ENCODE data around the gene TREX2.

Gene TREX2

GRCh38 chrX:153475751-153476281, 30.0 kb upstream of the TREX2 start:
- no peak for DNase-seq (ENCODE audit: low read depth in 1 of 2, low spot score in 1 of 2)

GRCh38 chrX:153475271-153475670, 29.4 kb upstream of the TREX2 start:
- no peak for DNase-seq (ENCODE audit: low read depth in 1 of 2, low spot score in 1 of 2)

GRCh38 chrX:153474718-153475117, 28.9 kb upstream of the TREX2 start:
- DNase-seq (ENCODE audit: low read depth in 1 of 2, low spot score in 1 of 2): peak; percentile 9 to 30

- no peak for DNase-seq (ENCODE audit: low read depth in 1 of 2, low spot score in 1 of 2)
Measured at GRCh38 chrX:153474266-153474665, 28.4 kb upstream of the TREX2 start.

DNA sequence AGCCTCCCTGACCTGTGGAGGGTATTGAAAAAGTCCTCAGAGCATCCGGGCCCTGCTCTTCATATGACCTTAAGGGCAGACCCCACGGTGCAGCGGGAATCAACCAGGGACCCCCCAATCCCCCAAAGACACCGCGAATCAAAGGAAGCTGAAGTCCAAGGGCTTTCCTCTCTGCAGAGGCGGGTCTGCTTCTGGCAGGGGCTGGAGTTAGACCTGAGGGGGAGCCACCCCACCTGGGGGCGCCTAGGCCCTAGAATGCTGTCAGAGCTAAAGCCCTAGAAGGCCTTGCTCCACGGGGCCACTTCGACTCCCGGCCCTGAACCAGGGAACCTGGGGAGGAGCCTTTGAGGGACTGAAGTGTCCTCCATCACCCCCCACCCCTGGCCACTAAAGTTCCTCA, 27.3 kb upstream of the TREX2 start:
- no peak for DNase-seq (ENCODE audit: low read depth in 1 of 2, low spot score in 1 of 2)

- no peak for DNase-seq (ENCODE audit: low read depth in 1 of 2, low spot score in 1 of 2)
Measured at GRCh38 chrX:153471663-153472280, 25.9 kb upstream of the TREX2 start.

GRCh38 chrX:153470411-153471363, 24.8 kb upstream of the TREX2 start, which contains the start of gene HAUS7:
TSS of gene HAUS7 (minus strand) at chrX:153470576. CDS start at chrX:153470557, 19 bp downstream.
- DNase-seq (ENCODE audit: low read depth in 1 of 2, low spot score in 1 of 2): peak; percentile 72 to 80

GRCh38 chrX:153469811-153470410, 24.1 kb upstream of the TREX2 start:
- DNase-seq (ENCODE audit: low read depth in 1 of 2, low spot score in 1 of 2): no peak

DNA sequence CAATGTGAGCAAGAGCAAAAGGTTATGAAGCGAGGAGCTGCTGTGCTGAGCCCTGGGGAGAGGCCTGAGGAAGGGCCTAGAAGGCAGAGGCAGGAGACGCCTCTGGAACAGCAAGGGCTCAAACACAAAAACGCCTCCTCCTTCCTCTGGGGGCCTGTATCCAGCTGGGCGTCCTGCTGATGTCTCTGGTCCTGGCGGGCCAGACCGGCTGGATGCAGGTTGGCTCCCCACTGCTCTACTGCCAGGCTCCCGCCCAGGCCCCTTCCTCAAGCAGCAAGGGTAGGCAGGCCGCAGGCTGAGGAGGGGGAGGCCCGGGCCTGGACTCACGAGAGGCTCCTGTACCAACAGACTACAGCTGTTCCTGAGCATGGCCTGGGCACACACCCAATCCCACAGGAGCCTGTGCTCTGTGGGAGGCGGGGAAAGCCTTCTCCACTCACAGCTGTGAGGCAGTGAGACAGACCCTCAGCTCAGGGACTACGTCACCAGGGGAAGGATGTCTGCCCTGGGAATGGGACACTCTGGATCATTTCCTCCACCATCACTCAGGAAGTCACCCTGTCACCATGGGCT, 22.2 kb upstream of the TREX2 start:
- DNase-seq (ENCODE audit: low read depth in 1 of 2, low spot score in 1 of 2): no peak

DNA sequence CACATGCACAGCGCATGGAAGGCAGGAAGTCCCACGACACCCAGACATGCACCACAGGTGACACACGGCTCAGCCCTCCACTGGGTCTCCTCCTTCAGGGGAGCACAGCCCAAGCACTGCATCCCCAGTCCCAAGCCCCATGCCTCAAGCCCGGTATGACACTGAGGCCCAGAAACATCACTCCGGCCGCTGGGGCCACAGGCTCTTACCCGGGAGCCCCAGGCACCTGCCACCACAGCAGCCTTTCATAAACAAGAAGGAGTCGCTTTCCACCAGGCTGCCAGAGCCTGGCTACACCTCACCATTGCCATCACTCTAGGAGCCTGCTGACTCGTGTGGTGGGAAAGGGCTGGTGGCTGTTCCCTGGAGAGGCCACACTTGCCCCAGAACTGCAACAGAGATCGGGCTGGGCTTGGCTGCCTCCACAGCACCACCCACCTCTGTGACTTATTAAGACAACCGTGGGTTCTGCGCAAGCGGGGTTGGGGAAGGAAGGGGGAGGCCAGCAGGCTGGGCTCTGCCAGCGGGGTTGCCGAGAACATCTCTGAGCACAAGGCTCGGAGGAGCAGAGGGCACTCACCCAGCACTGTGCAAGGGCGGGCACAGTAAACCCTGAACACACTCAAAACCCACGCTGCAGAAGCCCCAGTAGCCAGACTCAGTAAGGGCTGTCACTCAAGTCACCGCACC, 20.0 kb upstream of the TREX2 start:
- no peak for DNase-seq (ENCODE audit: low read depth in 1 of 2, low spot score in 1 of 2)

DNA sequence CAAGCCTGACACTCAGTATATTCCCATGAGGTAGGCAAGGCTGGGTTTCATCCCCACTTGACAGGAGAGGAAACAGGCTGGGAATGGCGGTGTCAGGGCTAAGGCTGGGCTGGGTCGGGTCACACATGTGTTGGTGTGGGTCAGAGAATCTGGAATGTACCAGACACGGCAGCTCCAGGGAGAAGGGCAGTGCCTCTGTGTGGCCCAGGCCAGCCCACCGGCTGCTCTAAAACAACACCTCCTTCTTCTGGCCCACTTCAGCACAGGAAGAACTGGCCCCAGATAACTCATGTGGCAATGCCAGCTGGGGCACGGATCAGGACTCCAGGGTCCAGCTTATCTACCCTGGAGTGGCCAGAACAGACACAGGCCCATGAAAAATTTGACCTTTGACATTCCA, 18.3 kb upstream of the TREX2 start:
- no peak for DNase-seq (ENCODE audit: low read depth in 1 of 2, low spot score in 1 of 2)

- no peak for DNase-seq (ENCODE audit: low read depth in 1 of 2, low spot score in 1 of 2)
Measured at GRCh38 chrX:153463556-153463955, 17.7 kb upstream of the TREX2 start.

- DNase-seq (ENCODE audit: low read depth in 1 of 2, low spot score in 1 of 2): no peak
Measured at GRCh38 chrX:153463031-153463430, 17.2 kb upstream of the TREX2 start.

DNA sequence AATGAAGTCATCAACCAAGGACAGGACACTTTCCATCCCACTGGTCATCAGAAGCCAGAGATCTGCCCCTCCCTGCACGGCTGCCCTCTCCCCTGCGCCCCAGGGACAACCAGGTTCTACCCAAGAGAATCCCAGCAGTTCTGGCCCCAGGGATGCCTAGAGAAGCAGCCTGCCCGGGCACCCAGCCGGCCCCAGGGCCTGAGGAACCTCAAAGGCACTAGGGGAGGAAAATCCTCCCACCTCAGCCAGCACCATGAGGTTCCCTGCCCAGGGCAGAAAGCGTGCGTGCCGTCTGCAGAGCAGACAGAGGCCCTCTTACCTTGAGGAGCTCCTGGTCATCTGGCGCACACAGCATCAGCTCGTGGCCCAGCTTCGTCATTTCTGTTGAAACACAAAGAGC, 16.4 kb upstream of the TREX2 start:
- no peak for DNase-seq (ENCODE audit: low read depth in 1 of 2, low spot score in 1 of 2)

DNA sequence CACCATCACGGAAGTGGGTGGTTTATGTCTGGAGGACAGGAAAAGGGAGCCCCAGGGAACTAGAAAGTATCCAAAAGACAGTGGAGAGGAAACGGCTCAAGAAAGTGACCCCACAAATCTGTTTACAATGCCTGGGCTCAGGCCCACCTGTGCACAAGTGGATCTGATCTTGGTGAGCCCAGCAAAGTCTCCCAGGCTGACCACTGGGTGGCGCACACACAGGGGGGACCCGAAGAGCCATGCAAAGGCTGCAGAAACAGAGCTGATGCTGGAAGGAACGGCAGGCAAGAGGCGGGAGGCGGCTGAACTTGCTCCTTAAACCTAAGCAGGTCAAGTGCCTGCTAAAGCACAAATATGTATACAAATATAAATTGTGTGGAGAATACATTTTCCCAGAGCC, 15.0 kb upstream of the TREX2 start:
- peak in 1 of 2 donors; percentile 9 for DNase-seq (ENCODE audit: low read depth in 1 of 2, low spot score in 1 of 2)

DNA sequence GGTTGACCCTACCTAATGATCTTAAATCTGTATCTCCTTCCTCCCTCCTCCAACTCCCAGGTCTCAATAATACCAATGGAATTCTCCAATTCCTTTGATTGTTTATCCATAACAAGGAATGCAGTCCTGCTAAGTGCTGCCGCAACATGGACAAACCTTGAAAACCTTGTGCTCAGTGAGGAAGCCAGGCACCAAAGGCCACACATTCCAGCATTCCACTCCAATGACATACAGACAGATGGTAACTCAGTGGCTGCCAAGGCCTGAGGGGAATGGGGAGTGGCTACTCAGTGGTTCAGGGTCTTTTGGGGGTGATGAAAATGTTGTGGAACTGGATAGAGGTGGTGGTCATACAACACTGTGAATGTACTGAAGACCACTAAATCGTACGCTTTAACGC, 14.1 kb upstream of the TREX2 start:
- DNase-seq (ENCODE audit: low read depth in 1 of 2, low spot score in 1 of 2): no peak

DNA sequence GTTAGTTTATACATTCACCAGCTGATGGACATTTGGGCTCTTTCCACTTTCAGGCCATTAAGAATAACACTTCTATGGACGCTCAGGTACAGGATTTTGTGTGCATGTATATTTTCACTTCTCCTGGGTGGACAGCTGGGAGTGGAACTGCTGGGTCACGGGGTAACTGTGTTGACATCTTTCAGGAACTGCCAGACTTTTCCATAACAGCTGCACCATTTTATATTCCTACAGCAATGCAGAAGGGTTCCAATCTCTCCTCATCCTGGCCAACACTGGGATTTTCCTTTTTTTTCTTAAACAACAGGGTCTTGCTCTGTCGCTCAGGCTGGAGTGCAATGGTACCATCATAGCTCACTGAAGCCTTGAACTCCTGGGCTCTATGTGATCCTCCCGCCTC, 12.6 kb upstream of the TREX2 start:
- DNase-seq (ENCODE audit: low read depth in 1 of 2, low spot score in 1 of 2): no peak

DNA sequence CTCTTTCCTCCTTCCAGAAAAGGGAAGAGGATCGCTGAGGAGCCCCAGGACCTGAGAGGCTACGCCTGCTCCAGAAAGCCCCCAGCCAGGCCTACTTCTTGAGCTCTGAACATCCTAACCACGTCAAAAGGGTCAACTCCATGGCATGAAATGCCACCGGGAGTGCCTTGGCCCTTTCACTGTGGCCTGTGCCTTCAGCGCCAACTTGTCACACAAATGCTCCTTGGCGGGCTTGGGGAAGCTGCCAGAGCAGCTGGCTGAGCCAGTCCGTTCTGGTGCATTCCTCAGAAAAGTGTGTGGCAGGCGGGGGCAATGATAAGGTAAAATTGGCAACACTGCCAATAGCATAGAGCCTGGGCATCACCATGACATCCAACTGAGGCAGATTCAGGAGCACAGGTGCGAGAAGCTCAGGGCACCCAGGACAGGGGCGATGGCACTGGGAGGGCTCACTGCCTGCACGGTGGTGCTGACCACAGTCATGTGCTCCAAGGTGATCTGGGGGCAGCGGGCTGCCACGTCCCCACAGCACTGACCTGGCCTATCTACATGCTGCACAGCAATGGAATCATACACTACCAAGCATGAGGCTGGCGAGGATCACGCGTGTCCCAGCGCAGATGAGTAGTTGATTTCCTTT, 12.1 kb upstream of the TREX2 start:
- no peak for DNase-seq (ENCODE audit: low read depth in 1 of 2, low spot score in 1 of 2)

- no peak for DNase-seq (ENCODE audit: low read depth in 1 of 2, low spot score in 1 of 2)
Measured at GRCh38 chrX:153457136-153457825, 11.4 kb upstream of the TREX2 start.

DNA sequence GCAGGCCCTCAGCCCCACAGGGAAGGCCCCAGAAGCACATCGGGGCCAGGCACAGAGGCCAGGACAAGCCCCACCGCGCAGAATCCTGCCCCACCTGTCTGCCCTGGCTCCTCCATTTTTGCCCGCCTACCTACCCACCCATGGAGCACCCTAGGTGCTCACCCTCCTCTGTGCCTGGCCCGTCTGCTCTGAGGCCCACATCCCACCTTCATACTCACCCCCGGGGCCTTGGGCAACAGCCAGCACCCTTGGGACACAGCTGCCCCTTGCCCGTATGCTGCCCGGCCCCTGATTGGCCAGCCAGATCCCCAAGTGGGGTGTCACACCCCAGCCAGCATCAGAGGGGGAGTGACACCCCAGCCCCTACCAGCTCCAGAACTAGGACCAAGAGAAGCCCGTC, 10.8 kb upstream of the TREX2 start:
- DNase-seq (ENCODE audit: low read depth in 1 of 2, low spot score in 1 of 2): no peak
